Activated T-cell treated with anti-CD3 and anti-CD28 coated beads, Interleukin-2, amount 50 U/mL, for 72 hours (primary cell): ENCODE measurements around the gene SART3. TPM values are rescaled to one million over a fixed set of nuclear protein-coding genes. Genes with fewer than 3 reads are reported as not detected.

Experiments
- ATAC-seq, 2 donors: fragments of 150-1000 bp; cut with Tn5 transposase; replicated peaks in 1 of 2; 2 replicates each; pipeline ENCODE4 v1.10.0; 2021; ENCODE audit warnings: moderate library complexity in 2 of 2, mild to moderate bottlenecking in 1 of 2
- DNase-seq, 2 donors: peaks; one replicate each; pipeline ENCODE4 v3.0.0; 2021 to 2022; ENCODE audit warnings: mixed read lengths in 1 of 2
- H3K27ac Mint-ChIP-seq: one replicate; pipeline ENCODE4 v1.8.0; 2022; ENCODE audit warnings: mild to moderate bottlenecking, moderate library complexity, mixed read lengths
- H3K27me3 Mint-ChIP-seq: one replicate; pipeline ENCODE4 v1.8.0; 2022; ENCODE audit warnings: low read depth, mixed read lengths
- H3K36me3 Mint-ChIP-seq, 2 donors: one replicate each; pipeline ENCODE4 v1.8.0; 2022; ENCODE audit warnings: mixed read lengths in 2 of 2, mild to moderate bottlenecking in 1 of 2; ENCODE audit not compliant: insufficient read depth in 2 of 2
- H3K4me1 Mint-ChIP-seq: one replicate; pipeline ENCODE4 v1.8.0; 2022; ENCODE audit warnings: low read depth, mixed read lengths
- H3K4me3 Mint-ChIP-seq, 2 donors: one replicate each; pipeline ENCODE4 v1.8.0; 2022; ENCODE audit warnings: mild to moderate bottlenecking in 2 of 2, mixed read lengths in 2 of 2, moderate library complexity in 2 of 2
- H3K9me3 Mint-ChIP-seq, 2 donors: one replicate each; pipeline ENCODE4 v1.8.0; 2022; ENCODE audit warnings: mixed read lengths in 2 of 2
- total RNA-seq, 2 donors: library from RNA; stranded (reverse); gene quantifications; one replicate each; pipeline ENCODE4 v1.2.3, GENCODE V29; 2022

SART3 gene
- total RNA-seq, 2 donors from 2014 or later = 75.7 to 78.8 TPM

- DNase-seq = peak; percentile 78 to 83
- H3K27me3 Mint-ChIP-seq = no peaks in the 10 kb centered on the region
- peak overlapping the region; percentile 83 for H3K27ac Mint-ChIP-seq
- H3K36me3 Mint-ChIP-seq = peaks cover 14 to 26% of the 10 kb centered on the region in 2 donors
- no peaks in the 10 kb centered on the region for H3K9me3 Mint-ChIP-seq
- ATAC-seq = peak; percentile 88 to 92
- H3K4me1 Mint-ChIP-seq = peaks cover 89% of the 10 kb centered on the region
- H3K4me3 Mint-ChIP-seq = peak overlapping the region; percentile 84 to 88
Observed at GRCh38 chr12:108568338-108569154, 7.6 kb upstream of the SART3 start.

DNA sequence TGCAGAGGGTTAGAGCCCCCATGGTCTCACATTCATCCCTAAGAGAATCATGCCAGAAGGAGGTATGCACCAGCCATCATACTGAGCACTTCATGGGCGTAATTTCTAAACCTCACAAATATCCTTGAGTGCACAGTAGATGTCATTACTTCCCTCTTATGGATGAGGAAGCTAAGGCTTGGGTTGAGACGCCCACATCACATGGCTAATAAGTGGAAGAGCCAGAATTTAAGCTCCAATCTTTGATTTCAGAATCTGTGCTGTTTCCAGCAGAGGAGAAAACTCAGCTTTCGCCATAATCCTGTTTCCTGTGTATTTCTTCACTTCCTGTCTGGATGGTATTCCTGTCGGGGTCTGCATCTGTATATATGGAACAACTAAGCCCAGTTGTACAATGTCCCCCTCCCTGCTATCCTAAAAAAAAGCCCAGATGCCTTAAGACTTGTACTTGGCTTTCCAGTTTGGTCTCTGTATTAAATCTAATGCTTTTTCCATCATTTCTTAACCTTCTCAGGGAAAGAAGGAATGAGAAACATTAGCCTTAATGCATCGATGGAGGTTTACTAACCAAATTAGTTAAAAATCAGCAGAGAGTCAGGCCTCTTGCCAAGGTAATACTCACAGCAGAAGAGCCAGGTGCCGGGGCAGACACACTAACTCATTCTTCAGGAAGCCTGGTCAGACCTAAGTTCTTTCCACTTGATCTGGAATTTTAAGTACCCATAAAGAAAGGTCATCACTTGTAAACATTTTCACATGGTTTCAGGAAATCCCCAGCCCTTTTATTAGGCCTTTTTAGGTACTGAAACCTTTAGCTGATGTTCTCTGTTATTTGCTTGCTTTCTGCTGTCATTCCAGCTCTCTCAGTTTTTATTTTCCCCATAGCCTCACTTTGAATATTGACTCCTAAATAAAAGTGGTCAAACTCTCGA lies 6.7 kb upstream of the SART3 start:
- Mint-ChIP-seq H3K27ac (peak overlapping the region; percentile 83), H3K4me1 (peaks cover 86% of the 10 kb centered on the region)

GRCh38 chr12:108566452-108566851 lies 5.5 kb upstream of the SART3 start:
- H3K36me3 Mint-ChIP-seq = peaks cover 17 to 26% of the 10 kb centered on the region in 2 donors
- no peak for DNase-seq
- no peak for ATAC-seq
- no peak overlapping the region for H3K4me3 Mint-ChIP-seq
- H3K27me3 Mint-ChIP-seq = no peaks in the 10 kb centered on the region
- no peak overlapping the region for H3K27ac Mint-ChIP-seq
- H3K4me1 Mint-ChIP-seq = peaks cover 75% of the 10 kb centered on the region
- H3K9me3 Mint-ChIP-seq = no peaks in the 10 kb centered on the region

More for the DNA sequence above, 6.7 kb upstream of the SART3 start:
- no peaks in the 10 kb centered on the region for H3K27me3 Mint-ChIP-seq
- peaks cover 17 to 26% of the 10 kb centered on the region in 2 donors for H3K36me3 Mint-ChIP-seq
- peak overlapping the region in 1 of 2 donors; percentile 84 for H3K4me3 Mint-ChIP-seq
- ATAC-seq = no peak
- H3K9me3 Mint-ChIP-seq = no peaks in the 10 kb centered on the region
- no peak for DNase-seq

GRCh38 chr12:108565976-108566375 lies 5.0 kb upstream of the SART3 start:
- peaks cover 17 to 26% of the 10 kb centered on the region in 2 donors for H3K36me3 Mint-ChIP-seq
- peak; percentile 71 to 74 for DNase-seq
- H3K4me3 Mint-ChIP-seq = peak overlapping the region in 1 of 2 donors; percentile 32
- H3K27me3 Mint-ChIP-seq = no peaks in the 10 kb centered on the region
- peak in 1 of 2 donors; percentile 19 for ATAC-seq
- peak overlapping the region; percentile 58 for H3K27ac Mint-ChIP-seq
- peaks cover 72% of the 10 kb centered on the region for H3K4me1 Mint-ChIP-seq
- H3K9me3 Mint-ChIP-seq = no peaks in the 10 kb centered on the region

- H3K4me1 Mint-ChIP-seq = peaks cover 64% of the 10 kb centered on the region
- no peak overlapping the region for H3K4me3 Mint-ChIP-seq
- ATAC-seq (no peak), DNase-seq (no peak)
- no peaks in the 10 kb centered on the region for H3K27me3 Mint-ChIP-seq
- H3K36me3 Mint-ChIP-seq = peaks cover 23 to 29% of the 10 kb centered on the region in 2 donors
- no peak overlapping the region for H3K27ac Mint-ChIP-seq
- no peaks in the 10 kb centered on the region for H3K9me3 Mint-ChIP-seq
Observed at GRCh38 chr12:108565146-108565545, 4.2 kb upstream of the SART3 start.

GRCh38 chr12:108564724-108565123 lies 3.8 kb upstream of the SART3 start:
- peak overlapping the region; percentile 95 for H3K27ac Mint-ChIP-seq
- ATAC-seq (no peak), DNase-seq (no peak)
- H3K4me1 Mint-ChIP-seq = peaks cover 64% of the 10 kb centered on the region
- H3K9me3 Mint-ChIP-seq = no peaks in the 10 kb centered on the region
- no peak overlapping the region for H3K4me3 Mint-ChIP-seq
- H3K27me3 Mint-ChIP-seq = no peaks in the 10 kb centered on the region
- H3K36me3 Mint-ChIP-seq = peaks cover 26 to 31% of the 10 kb centered on the region in 2 donors

- ATAC-seq (no peak), DNase-seq (no peak)
- H3K9me3 Mint-ChIP-seq = no peaks in the 10 kb centered on the region
- peaks cover 20 to 31% of the 10 kb centered on the region in 2 donors for H3K36me3 Mint-ChIP-seq
- peaks cover 64% of the 10 kb centered on the region for H3K4me1 Mint-ChIP-seq
- H3K27me3 Mint-ChIP-seq = no peaks in the 10 kb centered on the region
- H3K4me3 Mint-ChIP-seq = peak overlapping the region; percentile 95 to 96
- H3K27ac Mint-ChIP-seq = peak overlapping the region; percentile 95
Observed at GRCh38 chr12:108563804-108564151, 2.8 kb upstream of the SART3 start.

- Mint-ChIP-seq H3K27ac (peak overlapping the region; percentile 95), H3K27me3 (no peaks in the 10 kb centered on the region), H3K9me3 (no peaks in the 10 kb centered on the region), H3K4me3 (peak overlapping the region; percentile 95 to 96), H3K4me1 (peaks cover 64% of the 10 kb centered on the region), H3K36me3 (peaks cover 17 to 26% of the 10 kb centered on the region in 2 donors)
- DNase-seq (peak; percentile 90 to 92), ATAC-seq (peak; percentile 56 to 59)
Observed at GRCh38 chr12:108563136-108563803, 2.3 kb upstream of the SART3 start.

GRCh38 chr12:108562348-108563135 lies 1.6 kb upstream of the SART3 start, which contains the start of gene ISCU:
TSS of gene ISCU (plus strand) at chr12:108562596. CDS start at chr12:108562623, 27 bp downstream.
- peaks cover 64% of the 10 kb centered on the region for H3K4me1 Mint-ChIP-seq
- H3K36me3 Mint-ChIP-seq = peaks cover 14 to 23% of the 10 kb centered on the region in 2 donors
- peak; percentile 99 for DNase-seq
- no peaks in the 10 kb centered on the region for H3K27me3 Mint-ChIP-seq
- H3K9me3 Mint-ChIP-seq = no peaks in the 10 kb centered on the region
- ATAC-seq = peak; percentile 56 to 64
- peak within 1 kb of the TSS; percentile 100 for H3K27ac Mint-ChIP-seq
- peak within 1 kb of the TSS; percentile 95 to 96 for H3K4me3 Mint-ChIP-seq

- no peaks in the 10 kb centered on the region for H3K9me3 Mint-ChIP-seq
- peak overlapping the region; percentile 100 for H3K27ac Mint-ChIP-seq
- ATAC-seq (peak in 1 of 2 donors; percentile 0), DNase-seq (no peak)
- no peaks in the 10 kb centered on the region for H3K27me3 Mint-ChIP-seq
- H3K4me1 Mint-ChIP-seq = peaks cover 64% of the 10 kb centered on the region
- H3K36me3 Mint-ChIP-seq = peaks cover 13 to 16% of the 10 kb centered on the region in 2 donors
- H3K4me3 Mint-ChIP-seq = peak overlapping the region; percentile 95 to 96
Observed at GRCh38 chr12:108561852-108562347, 927 bp upstream of the SART3 start.

DNA sequence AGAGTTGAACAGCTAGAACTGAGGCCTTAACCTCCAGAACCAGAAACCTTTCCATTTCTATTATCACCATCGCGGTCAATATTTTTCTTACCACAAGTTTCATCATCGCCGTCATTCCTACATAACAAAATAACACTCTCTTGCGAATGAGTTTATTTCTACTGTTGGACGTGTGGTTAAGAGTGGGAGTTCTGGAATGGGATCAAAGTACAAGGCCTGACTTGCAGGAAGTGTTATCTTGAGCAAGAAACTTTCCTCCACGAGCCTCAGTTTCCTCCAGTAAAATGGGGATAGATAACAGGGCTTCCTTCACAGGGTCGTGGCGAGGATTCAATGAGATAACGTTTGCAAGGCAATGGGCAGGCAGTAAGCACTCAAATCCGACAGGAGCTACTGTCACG lies 652 bp downstream of the SART3 start:
- H3K9me3 Mint-ChIP-seq = no peaks in the 10 kb centered on the region
- H3K27me3 Mint-ChIP-seq = no peaks in the 10 kb centered on the region
- peak overlapping the region; percentile 100 for H3K27ac Mint-ChIP-seq
- DNase-seq = no peak
- no peak for ATAC-seq
- peak overlapping the region; percentile 95 to 96 for H3K4me3 Mint-ChIP-seq
- peaks cover 65% of the 10 kb centered on the region for H3K4me1 Mint-ChIP-seq
- H3K36me3 Mint-ChIP-seq = peaks cover 12 to 13% of the 10 kb centered on the region in 2 donors

GRCh38 chr12:108559748-108560147 lies 1.2 kb downstream of the SART3 start:
- ATAC-seq (no peak), DNase-seq (no peak)
- peaks cover 10 to 13% of the 10 kb centered on the region in 2 donors for H3K36me3 Mint-ChIP-seq
- H3K4me1 Mint-ChIP-seq = peaks cover 70% of the 10 kb centered on the region
- peak overlapping the region; percentile 100 for H3K27ac Mint-ChIP-seq
- H3K9me3 Mint-ChIP-seq = no peaks in the 10 kb centered on the region
- peak overlapping the region; percentile 95 to 96 for H3K4me3 Mint-ChIP-seq
- no peaks in the 10 kb centered on the region for H3K27me3 Mint-ChIP-seq
